Activated CD8-positive, alpha-beta T cell treated with anti-CD3 and anti-CD28 coated beads for 36 hours (primary cell): ENCODE data around the gene KREMEN2. TPM values are rescaled to one million over a fixed set of nuclear protein-coding genes. Genes with fewer than 3 reads are reported as not detected.

Experiments used
- ATAC-seq: fragments of 200-7000 bp; cut with Tn5 transposase; one replicate; pipeline ENCODE4 v1.10.0; 2021; ENCODE audit warnings: mild to moderate bottlenecking, moderate library complexity
- CTCF ChIA-PET: fragments of 350-600 bp; sonication (Branson Sonifier 250); formaldehyde crosslinking; loops from one replicate; lab custom pipeline; 2021; ENCODE audit warnings: antibody characterized with exemption; lab: Charles Lee
- POLR2A ChIA-PET: fragments of 350-600 bp; sonication (Branson Sonifier 250); formaldehyde crosslinking; loops from one replicate; lab custom pipeline; 2021; ENCODE audit warnings: antibody characterized with exemption; lab: Charles Lee
- DNase-seq: peaks from one replicate; pipeline ENCODE4 v3.0.0-alpha.2; 2020
- H3K27ac Mint-ChIP-seq: one replicate; pipeline ENCODE4 v1.8.0; 2021; ENCODE audit warnings: mild to moderate bottlenecking, mixed read lengths
- H3K27me3 Mint-ChIP-seq: one replicate; pipeline ENCODE4 v1.8.0; 2021; ENCODE audit warnings: mixed read lengths
- H3K36me3 Mint-ChIP-seq: one replicate; pipeline ENCODE4 v1.8.0; 2021; ENCODE audit warnings: low read depth, mixed read lengths
- H3K4me1 Mint-ChIP-seq: one replicate; pipeline ENCODE4 v1.8.0; 2021; ENCODE audit warnings: low read depth, mixed read lengths
- H3K4me3 Mint-ChIP-seq: one replicate; pipeline ENCODE4 v1.8.0; 2021; ENCODE audit warnings: mild to moderate bottlenecking, moderate library complexity, mixed read lengths
- H3K9me3 Mint-ChIP-seq: one replicate; pipeline ENCODE4 v1.8.0; 2021; ENCODE audit warnings: mixed read lengths
- CTCF ChIP-seq: fragments of 200-600 bp; IDR thresholded peaks from one replicate; pipeline ENCODE4 v1.8.0; 2022; ENCODE audit warnings: antibody characterized with exemption, mild to moderate bottlenecking
- intact Hi-C: fragments of 100-400 bp; cut with micrococcal nuclease; formaldehyde crosslinking; loops from one replicate; pipeline ENCODE4 v1.10.0; 2022
- total RNA-seq, 2 experiments: library from RNA; stranded (reverse); gene quantifications; one replicate each; pipeline ENCODE4 v1.2.3, GENCODE V29; 2021

Gene KREMEN2
- total RNA-seq, 2 experiments from 2014 or later = 0.22 TPM; not detected in 1

DNA sequence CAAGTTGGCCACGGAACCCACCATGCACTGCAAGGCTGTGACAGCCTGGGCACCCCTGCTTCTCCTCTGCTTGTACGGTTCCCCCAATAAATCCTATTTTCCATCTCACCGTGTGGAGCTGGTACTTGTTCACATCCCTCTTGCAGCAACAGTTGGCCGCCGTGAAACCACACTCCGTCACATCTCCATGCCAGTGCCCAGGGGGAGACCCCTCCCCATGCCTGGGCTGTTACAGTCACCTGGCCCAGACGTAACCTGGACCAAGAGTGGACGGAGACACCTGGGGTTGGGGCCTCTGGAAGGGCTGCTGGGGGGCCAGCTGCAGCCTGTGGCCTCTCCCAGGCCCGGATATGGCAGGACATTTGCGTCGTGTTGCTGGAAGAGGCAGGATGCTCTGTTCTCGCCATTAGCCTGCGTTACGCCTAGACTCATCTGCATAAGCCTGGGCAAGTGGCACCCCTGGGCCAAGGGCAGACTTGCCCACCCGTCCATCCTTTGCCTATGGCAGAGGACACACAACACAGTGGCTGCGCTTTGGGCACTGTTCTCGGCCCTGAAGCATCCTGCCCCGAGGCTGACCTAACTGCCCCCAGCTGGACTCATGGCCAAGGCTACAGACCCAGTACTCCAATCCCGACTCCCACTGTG lies 14.2 kb upstream of the KREMEN2 start:
- intact Hi-C loops = no loop called here

DNA sequence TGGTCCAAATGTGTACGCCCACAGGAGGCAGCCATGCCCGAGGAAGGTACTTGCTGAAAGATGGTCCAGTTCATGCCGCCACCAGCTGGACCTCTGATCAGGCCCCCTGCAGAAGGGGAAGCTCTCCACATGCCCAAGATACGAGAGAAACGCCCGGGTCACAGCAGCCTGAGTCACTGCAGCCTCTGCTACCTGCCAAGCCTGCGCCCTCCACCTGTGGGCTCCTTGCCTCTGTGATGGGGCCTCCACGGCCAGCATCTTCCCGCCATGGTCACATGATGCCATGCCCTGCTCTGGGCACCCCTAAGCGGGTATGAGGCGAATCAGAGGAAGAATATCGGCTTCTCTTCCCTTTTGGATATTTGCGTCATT lies 13.7 kb upstream of the KREMEN2 start:
- Mint-ChIP-seq H3K36me3 (no peaks in the 10 kb centered on the region), H3K4me1 (no peaks in the 10 kb centered on the region), H3K27ac (no peak overlapping the region), H3K4me3 (no peak overlapping the region), H3K9me3 (no peaks in the 10 kb centered on the region), H3K27me3 (no peaks in the 10 kb centered on the region)
- ChIA-PET POLR2A (interaction anchor here (0.6 kb wide), 1 partner anchor 24 kb away, joined by 3 read pairs; no protein-coding TSS in a partner anchor), CTCF (interaction anchor here (1.3 to 2.9 kb wide), 2 partner anchors 11 to 23 kb away, joined by 5 to 11 read pairs; no protein-coding TSS in a partner anchor)
- TF ChIP-seq CTCF = no peak
- ATAC-seq = no peak
- intact Hi-C loops = no loop called here
- DNase-seq = no peak

More for the DNA sequence above, 14.2 kb upstream of the KREMEN2 start:
- Mint-ChIP-seq H3K27ac (no peak overlapping the region), H3K4me1 (no peaks in the 10 kb centered on the region), H3K4me3 (no peak overlapping the region), H3K27me3 (no peaks in the 10 kb centered on the region), H3K36me3 (no peaks in the 10 kb centered on the region), H3K9me3 (no peaks in the 10 kb centered on the region)
- ChIA-PET POLR2A (interaction anchor here (0.6 kb wide), 1 partner anchor 24 kb away, joined by 3 read pairs; no protein-coding TSS in a partner anchor), CTCF (interaction anchor here (1.3 kb wide), 1 partner anchor 23 kb away, joined by 5 read pairs; no protein-coding TSS in a partner anchor)
- DNase-seq = no peak
- TF ChIP-seq CTCF = no peak
- ATAC-seq = no peak

GRCh38 chr16:2950773-2951172 lies 13.3 kb upstream of the KREMEN2 start:
- Mint-ChIP-seq H3K36me3 (no peaks in the 10 kb centered on the region), H3K9me3 (no peaks in the 10 kb centered on the region), H3K4me1 (no peaks in the 10 kb centered on the region), H3K27me3 (no peaks in the 10 kb centered on the region), H3K27ac (no peak overlapping the region), H3K4me3 (no peak overlapping the region)
- no peak for TF ChIP-seq CTCF
- ChIA-PET CTCF (interaction anchor here (1.3 to 2.9 kb wide), 2 partner anchors 11 to 24 kb away, joined by 5 to 11 read pairs; no protein-coding TSS in a partner anchor), POLR2A (no interaction called here)
- no peak for ATAC-seq
- intact Hi-C loops = no loop called here
- DNase-seq = no peak

GRCh38 chr16:2952679-2953078 lies 11.4 kb upstream of the KREMEN2 start:
- Mint-ChIP-seq H3K9me3 (no peaks in the 10 kb centered on the region), H3K4me3 (no peak overlapping the region), H3K27me3 (peaks cover 8% of the 10 kb centered on the region), H3K4me1 (peaks cover 5% of the 10 kb centered on the region), H3K27ac (no peak overlapping the region), H3K36me3 (no peaks in the 10 kb centered on the region)
- ATAC-seq = no peak
- no peak for TF ChIP-seq CTCF
- intact Hi-C loops = no loop called here
- CTCF ChIA-PET = interaction anchor here (1.7 to 2.9 kb wide), 2 partner anchors 9 to 114 kb away, joined by 4 to 11 read pairs; no protein-coding TSS in a partner anchor
- POLR2A ChIA-PET = no interaction called here
- DNase-seq = no peak
